Measurements from ENCODE around the gene LRRC37B. TPM values are rescaled to one million over a fixed set of nuclear protein-coding genes. Genes with fewer than 3 reads are reported as not detected.
"Not testable (repeated sequence)": the region's sequence is repeated elsewhere in the genome, so short reads cannot be mapped to it uniquely, and the experiment has no call there.

Gene LRRC37B
- polyA plus RNA-seq, 3 donors: 1.8 to 31.2 (median 2.1) TPM

DNA sequence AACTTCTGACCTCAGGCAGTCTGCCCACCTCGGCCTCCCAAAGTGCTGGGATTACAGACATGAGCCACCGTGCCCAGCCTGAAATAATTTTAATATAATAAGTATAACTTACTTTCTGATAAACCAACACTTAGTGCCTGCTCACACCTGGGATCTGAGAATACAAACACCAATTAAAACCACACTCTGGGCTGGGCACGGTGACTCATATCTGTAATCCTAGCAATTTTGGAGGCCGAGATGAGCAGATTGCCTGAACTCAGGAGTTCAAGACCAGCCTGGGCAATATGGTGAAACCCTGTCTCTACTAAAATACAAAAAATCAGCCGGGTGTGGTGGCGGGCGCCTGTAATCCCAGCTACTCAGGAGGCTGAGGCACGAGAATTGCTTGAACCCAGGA is 15.4 kb upstream of the LRRC37B start:
- H4K20me1 ChIP-seq (ENCODE audit: insufficient read depth, low read length); H3K9me3 ChIP-seq (replicated peaks in 1 of 2; ENCODE audit: control insufficient read depth in 1 of 2, insufficient read depth in 1 of 2, low read length in 2 of 2); H3K27ac ChIP-seq (ENCODE audit: low read depth in 1 of 2, low read length in 2 of 2); H3K27ac Mint-ChIP-seq; H3K4me1 Mint-ChIP-seq; H3K4me1 ChIP-seq (ENCODE audit: control insufficient read depth in 1 of 2, insufficient read depth in 2 of 2, low read length in 2 of 2); H3K9me3 Mint-ChIP-seq; H2AFZ ChIP-seq (ENCODE audit: insufficient read depth, low read depth, low read length, poor library complexity, severe bottlenecking); H3K27me3 ChIP-seq (ENCODE audit: control insufficient read depth in 2 of 2, insufficient read depth in 2 of 2, low read length in 2 of 2); H3K9ac ChIP-seq (ENCODE audit: insufficient read depth, low read length, poor library complexity, severe bottlenecking); H3K4me3 ChIP-seq (replicated peaks in 1 of 3; ENCODE audit: low read depth in 2 of 3, low read length in 3 of 3); intact Hi-C loops (cut with micrococcal nuclease); H3K79me2 ChIP-seq (ENCODE audit: insufficient read depth, low read length); H3K4me2 ChIP-seq (replicated peaks; ENCODE audit: extremely low read depth, low read length, poor library complexity, severe bottlenecking); H3K4me3 Mint-ChIP-seq; DNase-seq; H3K27me3 Mint-ChIP-seq (ENCODE audit: low read depth in 3 of 3): not testable (repeated sequence)
- H3K36me3 ChIP-seq (replicated peaks in 1 of 2; ENCODE audit: control insufficient read depth in 1 of 2, insufficient read depth in 2 of 2, low read length in 2 of 2): peaks cover 86 to 91% of the 10 kb centered on the region in 2 donors
- H3K36me3 Mint-ChIP-seq: peaks cover 58 to 89% of the 10 kb centered on the region in 2 donors
- 100% methylated on average over 2 of the region's 8 CpGs for WGBS (ENCODE audit: insufficient coverage)

DNA sequence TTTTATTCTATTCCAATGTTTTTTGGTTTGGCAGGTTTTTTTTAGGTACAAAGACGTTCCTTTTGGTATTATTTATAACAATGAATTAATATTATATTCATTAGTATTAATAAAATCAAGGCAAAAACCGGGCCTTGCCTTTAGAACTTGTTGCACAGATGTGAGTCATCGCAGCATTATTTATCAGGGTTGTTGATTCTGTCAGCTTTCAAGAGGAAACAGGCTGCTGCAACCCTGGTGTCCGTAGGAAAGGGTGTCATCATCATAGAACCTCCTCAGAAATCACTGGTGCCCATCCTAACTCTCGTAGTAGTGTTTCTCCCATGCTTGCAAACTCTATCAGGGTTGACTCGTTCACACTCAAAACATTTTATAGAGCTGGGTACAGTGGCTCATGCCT is 10.2 kb upstream of the LRRC37B start:
- Histone ChIP-seq H2AFZ (ENCODE audit: insufficient read depth, low read depth, low read length, poor library complexity, severe bottlenecking) (no peak overlapping the region), H3K27ac (ENCODE audit: low read depth in 1 of 2, low read length in 2 of 2) (no peak overlapping the region), H3K9ac (ENCODE audit: insufficient read depth, low read length, poor library complexity, severe bottlenecking) (no peak overlapping the region), H3K79me2 (ENCODE audit: insufficient read depth, low read length) (no peaks in the 10 kb centered on the region), H4K20me1 (ENCODE audit: insufficient read depth, low read length) (no peaks in the 10 kb centered on the region), H3K9me3 (replicated peaks in 1 of 2; ENCODE audit: control insufficient read depth in 1 of 2, insufficient read depth in 1 of 2, low read length in 2 of 2) (no peaks in the 10 kb centered on the region), H3K4me2 (replicated peaks; ENCODE audit: extremely low read depth, low read length, poor library complexity, severe bottlenecking) (no peak overlapping the region), H3K4me1 (ENCODE audit: control insufficient read depth in 1 of 2, insufficient read depth in 2 of 2, low read length in 2 of 2) (no peaks in the 10 kb centered on the region), H3K4me3 (replicated peaks in 1 of 3; ENCODE audit: low read depth in 2 of 3, low read length in 3 of 3) (no peak overlapping the region), H3K27me3 (ENCODE audit: control insufficient read depth in 2 of 2, insufficient read depth in 2 of 2, low read length in 2 of 2) (no peaks in the 10 kb centered on the region), H3K36me3 (replicated peaks in 1 of 2; ENCODE audit: control insufficient read depth in 1 of 2, insufficient read depth in 2 of 2, low read length in 2 of 2) (peaks cover 78 to 88% of the 10 kb centered on the region in 2 donors)
- H3K36me3 Mint-ChIP-seq: peaks cover 53 to 81% of the 10 kb centered on the region in 2 donors
- H3K9me3 Mint-ChIP-seq: no peaks in the 10 kb centered on the region
- intact Hi-C loops (cut with micrococcal nuclease): no loop called here
- WGBS (ENCODE audit: insufficient coverage): 100% methylated on average over 2 of the region's 6 CpGs
- H3K4me1 Mint-ChIP-seq: no peaks in the 10 kb centered on the region
- DNase-seq: no peak
- H3K27me3 Mint-ChIP-seq (ENCODE audit: low read depth in 3 of 3): no peaks in the 10 kb centered on the region
- H3K4me3 Mint-ChIP-seq: no peak overlapping the region
- H3K27ac Mint-ChIP-seq: no peak overlapping the region
- TF ChIP-seq, protein P1, sequence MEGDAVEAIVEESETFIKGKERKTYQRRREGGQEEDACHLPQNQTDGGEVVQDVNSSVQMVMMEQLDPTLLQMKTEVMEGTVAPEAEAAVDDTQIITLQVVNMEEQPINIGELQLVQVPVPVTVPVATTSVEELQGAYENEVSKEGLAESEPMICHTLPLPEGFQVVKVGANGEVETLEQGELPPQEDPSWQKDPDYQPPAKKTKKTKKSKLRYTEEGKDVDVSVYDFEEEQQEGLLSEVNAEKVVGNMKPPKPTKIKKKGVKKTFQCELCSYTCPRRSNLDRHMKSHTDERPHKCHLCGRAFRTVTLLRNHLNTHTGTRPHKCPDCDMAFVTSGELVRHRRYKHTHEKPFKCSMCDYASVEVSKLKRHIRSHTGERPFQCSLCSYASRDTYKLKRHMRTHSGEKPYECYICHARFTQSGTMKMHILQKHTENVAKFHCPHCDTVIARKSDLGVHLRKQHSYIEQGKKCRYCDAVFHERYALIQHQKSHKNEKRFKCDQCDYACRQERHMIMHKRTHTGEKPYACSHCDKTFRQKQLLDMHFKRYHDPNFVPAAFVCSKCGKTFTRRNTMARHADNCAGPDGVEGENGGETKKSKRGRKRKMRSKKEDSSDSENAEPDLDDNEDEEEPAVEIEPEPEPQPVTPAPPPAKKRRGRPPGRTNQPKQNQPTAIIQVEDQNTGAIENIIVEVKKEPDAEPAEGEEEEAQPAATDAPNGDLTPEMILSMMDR (IDR thresholded peaks at IDR 0.05): no peak
